Panc1 (cell line): ENCODE results near the gene DAD1. TPM values are rescaled to one million over a fixed set of nuclear protein-coding genes. Genes with fewer than 3 reads are reported as not detected.

Source experiments
- ATAC-seq: fragments of 200-7000 bp; cut with Tn5 transposase; 2 replicates; pipeline ENCODE4 v1.9.1; 2020; ENCODE audit warnings: mild to moderate bottlenecking, moderate library complexity
- BruUV-seq: library from RNA; stranded (reverse); fragments of 400-500 nt; replicated peaks from 2 replicates; lab custom pipeline; 2021; lab: Mats Ljungman, UMichigan
- CTCF ChIA-PET: fragments of 300-600 bp; sonication (Branson Sonifier 250); formaldehyde crosslinking; loops from one replicate; lab custom pipeline; 2022; ENCODE audit warnings: antibody characterized with exemption; lab: Charles Lee
- POLR2A ChIA-PET: fragments of 300-600 bp; sonication (Branson Sonifier 250); formaldehyde crosslinking; loops from one replicate; lab custom pipeline; 2022; ENCODE audit warnings: antibody characterized with exemption; lab: Charles Lee
- DNase-seq: peaks from one replicate; pipeline ENCODE4 v3.0.0-alpha.2; 2010; ENCODE audit warnings: low read depth, low spot score
- H3K27ac ChIP-seq: 2 replicates; pipeline ENCODE4 v1.5.1; 2011; ENCODE audit warnings: mild to moderate bottlenecking, low read length, inconsistent platforms
- H3K27me3 ChIP-seq: fragments of 200-500 bp; sonication (Bioruptor generic); 2 replicates; pipeline ENCODE4 v1.6.0; 2014; ENCODE audit warnings: low read length, inconsistent platforms; ENCODE audit not compliant: control insufficient read depth, insufficient read depth
- H3K36me3 ChIP-seq: fragments of 200-500 bp; sonication (Bioruptor generic); 2 replicates; pipeline ENCODE4 v1.5.1; 2014; ENCODE audit warnings: inconsistent platforms, mild to moderate bottlenecking, low read length, moderate library complexity; ENCODE audit not compliant: control insufficient read depth, insufficient read depth
- H3K4me1 ChIP-seq: 2 replicates; pipeline ENCODE4 v1.5.1; 2011; ENCODE audit warnings: inconsistent platforms, mild to moderate bottlenecking, low read length, moderate library complexity; ENCODE audit not compliant: control insufficient read depth, insufficient read depth
- H3K4me3 ChIP-seq, 2 experiments: 2 replicates each; pipeline ENCODE4 v1.5.1; 2011 to 2012; ENCODE audit warnings: low read depth in 2 of 2, low read length in 2 of 2, mild to moderate bottlenecking in 2 of 2, inconsistent platforms in 1 of 2, moderate library complexity in 1 of 2
- H3K9me3 ChIP-seq: fragments of 200-500 bp; sonication (Bioruptor generic); 2 replicates; pipeline ENCODE4 v1.5.1; 2014; ENCODE audit warnings: low read depth, mild to moderate bottlenecking, inconsistent platforms, low read length, moderate library complexity; ENCODE audit not compliant: control insufficient read depth, insufficient read depth
- POLR2AphosphoS5 ChIP-seq: IDR thresholded peaks from 2 replicates; pipeline ENCODE4 v1.6.1; 2012; ENCODE audit warnings: mild to moderate bottlenecking, low read depth, low read length, moderate library complexity
- SIN3A ChIP-seq: IDR thresholded peaks from 2 replicates; pipeline ENCODE4 v1.6.1; 2012; ENCODE audit warnings: low read depth, mild to moderate bottlenecking, low read length, moderate library complexity, borderline replicate concordance; ENCODE audit not compliant: insufficient read depth
- TCF7L2 ChIP-seq: IDR thresholded peaks from 2 replicates; pipeline ENCODE4 v1.6.1; 2011; ENCODE audit warnings: mild to moderate bottlenecking, low read depth, low read length, inconsistent platforms
- in situ Hi-C: cut with HindIII; loops from 2 replicates; pipeline ENCODE4 v1.10.0; 2016; ENCODE audit warnings: low sequenced_read_pairs, low pct_unique_long_range_greater_than_20kb
- intact Hi-C: fragments of 100-400 bp; cut with micrococcal nuclease; formaldehyde crosslinking; loops from one replicate; pipeline ENCODE4 v1.10.0; 2022; ENCODE audit not compliant: unreplicated experiment
- total RNA-seq: library from RNA; stranded (reverse); gene quantifications from one replicate; pipeline ENCODE4 v1.2.1, GENCODE V29; 2021; ENCODE audit not compliant: unreplicated experiment
- TF ChIP-seq, protein P1 (sequence below), 2 experiments: IDR thresholded peaks; 2 replicates each; pipeline ENCODE4 v1.6.1; 2011 to 2012; ENCODE audit warnings: low read depth in 2 of 2, control low read depth in 1 of 2, low read length in 1 of 2, mild to moderate bottlenecking in 1 of 2, moderate library complexity in 1 of 2; ENCODE audit not compliant: insufficient read depth in 1 of 2
- TF ChIP-seq, protein P2 (sequence below): fragments of 450-650 bp; IDR thresholded peaks from 2 replicates; pipeline ENCODE4 v1.5.1; 2017; ENCODE audit warnings: mild to moderate bottlenecking

Gene DAD1
- total RNA-seq, 1 experiment from 2014 or later, result 163 TPM

DNA sequence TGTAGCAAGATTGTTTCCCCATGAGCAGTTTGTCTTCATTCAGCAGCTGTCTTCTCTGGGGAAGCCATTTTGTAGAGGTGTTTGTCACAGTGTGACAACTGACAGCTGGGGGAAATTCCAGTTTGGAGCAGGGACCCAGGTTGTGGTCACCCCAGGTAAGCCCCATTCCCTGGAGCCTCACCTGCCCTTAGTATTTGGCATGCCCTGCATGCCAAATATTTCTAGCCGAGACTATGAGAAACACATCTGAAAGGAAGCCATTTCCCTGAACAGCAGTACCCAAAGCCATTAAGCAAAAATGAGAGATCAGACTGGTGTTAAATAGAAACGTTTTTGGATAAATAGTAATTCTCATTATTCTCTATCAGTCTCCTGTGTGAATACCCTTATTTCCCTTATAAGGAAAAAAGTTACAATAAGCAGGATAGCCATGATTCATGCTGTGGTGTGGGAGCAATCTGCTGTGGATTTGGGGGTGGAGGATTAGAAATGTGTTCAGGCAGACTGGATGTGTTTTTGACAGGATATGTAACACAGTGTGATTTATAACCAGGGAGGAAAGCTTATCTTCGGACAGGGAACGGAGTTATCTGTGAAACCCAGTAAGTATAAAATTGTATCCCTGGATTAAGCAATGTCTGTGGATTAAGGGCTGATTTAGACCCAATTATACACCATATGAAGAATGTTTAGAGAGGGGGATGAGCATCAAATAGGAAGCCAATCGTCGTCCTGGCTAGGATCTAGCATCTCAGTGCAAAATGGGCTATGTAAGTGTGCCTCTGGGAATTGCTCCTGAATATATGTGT, 68.9 kb downstream of the DAD1 start:
- H3K9me3 ChIP-seq, result no peaks in the 10 kb centered on the region
- intact Hi-C loops, result no loop called here
- in situ Hi-C loops, result no loop called here
- no peaks in the 10 kb centered on the region for H3K36me3 ChIP-seq
- CTCF ChIA-PET, result no interaction called here
- H3K4me3 ChIP-seq, result no peak overlapping the region
- POLR2A ChIA-PET, result no interaction called here
- TF ChIP-seq POLR2AphosphoS5, result no peak
- TF ChIP-seq TCF7L2, result no peak
- TF ChIP-seq, protein P1, sequence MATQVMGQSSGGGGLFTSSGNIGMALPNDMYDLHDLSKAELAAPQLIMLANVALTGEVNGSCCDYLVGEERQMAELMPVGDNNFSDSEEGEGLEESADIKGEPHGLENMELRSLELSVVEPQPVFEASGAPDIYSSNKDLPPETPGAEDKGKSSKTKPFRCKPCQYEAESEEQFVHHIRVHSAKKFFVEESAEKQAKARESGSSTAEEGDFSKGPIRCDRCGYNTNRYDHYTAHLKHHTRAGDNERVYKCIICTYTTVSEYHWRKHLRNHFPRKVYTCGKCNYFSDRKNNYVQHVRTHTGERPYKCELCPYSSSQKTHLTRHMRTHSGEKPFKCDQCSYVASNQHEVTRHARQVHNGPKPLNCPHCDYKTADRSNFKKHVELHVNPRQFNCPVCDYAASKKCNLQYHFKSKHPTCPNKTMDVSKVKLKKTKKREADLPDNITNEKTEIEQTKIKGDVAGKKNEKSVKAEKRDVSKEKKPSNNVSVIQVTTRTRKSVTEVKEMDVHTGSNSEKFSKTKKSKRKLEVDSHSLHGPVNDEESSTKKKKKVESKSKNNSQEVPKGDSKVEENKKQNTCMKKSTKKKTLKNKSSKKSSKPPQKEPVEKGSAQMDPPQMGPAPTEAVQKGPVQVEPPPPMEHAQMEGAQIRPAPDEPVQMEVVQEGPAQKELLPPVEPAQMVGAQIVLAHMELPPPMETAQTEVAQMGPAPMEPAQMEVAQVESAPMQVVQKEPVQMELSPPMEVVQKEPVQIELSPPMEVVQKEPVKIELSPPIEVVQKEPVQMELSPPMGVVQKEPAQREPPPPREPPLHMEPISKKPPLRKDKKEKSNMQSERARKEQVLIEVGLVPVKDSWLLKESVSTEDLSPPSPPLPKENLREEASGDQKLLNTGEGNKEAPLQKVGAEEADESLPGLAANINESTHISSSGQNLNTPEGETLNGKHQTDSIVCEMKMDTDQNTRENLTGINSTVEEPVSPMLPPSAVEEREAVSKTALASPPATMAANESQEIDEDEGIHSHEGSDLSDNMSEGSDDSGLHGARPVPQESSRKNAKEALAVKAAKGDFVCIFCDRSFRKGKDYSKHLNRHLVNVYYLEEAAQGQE (IDR thresholded peaks at IDR 0.05; ENCODE audit: insufficient read depth in 1 of 2, low read depth in 2 of 2, low read length in 1 of 2), result no peak
- no peak for TF ChIP-seq SIN3A
- TF ChIP-seq, protein P2, sequence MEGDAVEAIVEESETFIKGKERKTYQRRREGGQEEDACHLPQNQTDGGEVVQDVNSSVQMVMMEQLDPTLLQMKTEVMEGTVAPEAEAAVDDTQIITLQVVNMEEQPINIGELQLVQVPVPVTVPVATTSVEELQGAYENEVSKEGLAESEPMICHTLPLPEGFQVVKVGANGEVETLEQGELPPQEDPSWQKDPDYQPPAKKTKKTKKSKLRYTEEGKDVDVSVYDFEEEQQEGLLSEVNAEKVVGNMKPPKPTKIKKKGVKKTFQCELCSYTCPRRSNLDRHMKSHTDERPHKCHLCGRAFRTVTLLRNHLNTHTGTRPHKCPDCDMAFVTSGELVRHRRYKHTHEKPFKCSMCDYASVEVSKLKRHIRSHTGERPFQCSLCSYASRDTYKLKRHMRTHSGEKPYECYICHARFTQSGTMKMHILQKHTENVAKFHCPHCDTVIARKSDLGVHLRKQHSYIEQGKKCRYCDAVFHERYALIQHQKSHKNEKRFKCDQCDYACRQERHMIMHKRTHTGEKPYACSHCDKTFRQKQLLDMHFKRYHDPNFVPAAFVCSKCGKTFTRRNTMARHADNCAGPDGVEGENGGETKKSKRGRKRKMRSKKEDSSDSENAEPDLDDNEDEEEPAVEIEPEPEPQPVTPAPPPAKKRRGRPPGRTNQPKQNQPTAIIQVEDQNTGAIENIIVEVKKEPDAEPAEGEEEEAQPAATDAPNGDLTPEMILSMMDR, result no peak
- H3K27ac ChIP-seq, result no peak overlapping the region
- no TSS peak for BruUV-seq
- no peaks in the 10 kb centered on the region for H3K4me1 ChIP-seq
- peaks cover 4% of the 10 kb centered on the region; the same call in 1 of the 2 replicates for H3K27me3 ChIP-seq
- DNase-seq (no peak), ATAC-seq (no peak)

DNA sequence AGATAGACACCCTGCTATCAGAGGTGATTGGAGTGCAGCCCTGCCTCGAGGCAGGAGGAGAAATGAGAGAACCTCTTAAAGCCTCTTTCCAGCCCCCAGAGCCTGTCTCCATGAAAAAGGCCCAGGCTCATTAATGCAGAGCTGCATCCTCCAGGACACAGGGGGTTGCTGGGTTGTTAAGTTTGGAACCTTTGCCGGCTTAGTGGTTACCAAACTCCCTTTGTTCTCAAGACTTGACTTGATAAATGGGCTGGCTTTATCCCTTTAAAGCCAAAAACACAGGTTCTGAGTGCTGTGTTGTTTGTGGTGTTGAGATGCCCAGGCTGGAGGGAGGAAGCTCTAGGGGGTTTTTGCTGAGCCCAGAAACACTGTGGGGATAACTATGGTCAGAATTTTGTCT, 71.0 kb downstream of the DAD1 start:
- ChIA-PET CTCF (no interaction called here), POLR2A (no interaction called here)
- intact Hi-C loops, result no loop called here
- Histone ChIP-seq H3K36me3 (no peaks in the 10 kb centered on the region), H3K27ac (no peak overlapping the region), H3K9me3 (no peaks in the 10 kb centered on the region), H3K4me1 (no peaks in the 10 kb centered on the region), H3K27me3 (0 out of 2 replicates have a peak, but pooled peaks cover 2% of the 10 kb centered on the region), H3K4me3 (no peak overlapping the region)
- ATAC-seq, result no peak
- TF ChIP-seq POLR2AphosphoS5, result no peak
- TF ChIP-seq SIN3A, result no peak
- TF ChIP-seq, protein P1 (IDR thresholded peaks at IDR 0.05; ENCODE audit: insufficient read depth in 1 of 2, low read depth in 2 of 2, low read length in 1 of 2), result no peak
- TF ChIP-seq, protein P2, result no peak
- TF ChIP-seq TCF7L2, result no peak
- DNase-seq, result no peak
- BruUV-seq, result no TSS peak
- in situ Hi-C loops, result no loop called here
